CD1c-positive myeloid dendritic cell (primary cell): Measurements from ENCODE around the gene MBOAT2.

ENCODE experiments used
- DNase-seq: peaks from one replicate; pipeline ENCODE4 v3.0.0-alpha.2; 2016; ENCODE audit errors: extremely low spot score

Gene MBOAT2

GRCh38 chr2:8822218-8822617 lies 181.3 kb downstream of the MBOAT2 start:
- peak; percentile 30 for DNase-seq

DNA sequence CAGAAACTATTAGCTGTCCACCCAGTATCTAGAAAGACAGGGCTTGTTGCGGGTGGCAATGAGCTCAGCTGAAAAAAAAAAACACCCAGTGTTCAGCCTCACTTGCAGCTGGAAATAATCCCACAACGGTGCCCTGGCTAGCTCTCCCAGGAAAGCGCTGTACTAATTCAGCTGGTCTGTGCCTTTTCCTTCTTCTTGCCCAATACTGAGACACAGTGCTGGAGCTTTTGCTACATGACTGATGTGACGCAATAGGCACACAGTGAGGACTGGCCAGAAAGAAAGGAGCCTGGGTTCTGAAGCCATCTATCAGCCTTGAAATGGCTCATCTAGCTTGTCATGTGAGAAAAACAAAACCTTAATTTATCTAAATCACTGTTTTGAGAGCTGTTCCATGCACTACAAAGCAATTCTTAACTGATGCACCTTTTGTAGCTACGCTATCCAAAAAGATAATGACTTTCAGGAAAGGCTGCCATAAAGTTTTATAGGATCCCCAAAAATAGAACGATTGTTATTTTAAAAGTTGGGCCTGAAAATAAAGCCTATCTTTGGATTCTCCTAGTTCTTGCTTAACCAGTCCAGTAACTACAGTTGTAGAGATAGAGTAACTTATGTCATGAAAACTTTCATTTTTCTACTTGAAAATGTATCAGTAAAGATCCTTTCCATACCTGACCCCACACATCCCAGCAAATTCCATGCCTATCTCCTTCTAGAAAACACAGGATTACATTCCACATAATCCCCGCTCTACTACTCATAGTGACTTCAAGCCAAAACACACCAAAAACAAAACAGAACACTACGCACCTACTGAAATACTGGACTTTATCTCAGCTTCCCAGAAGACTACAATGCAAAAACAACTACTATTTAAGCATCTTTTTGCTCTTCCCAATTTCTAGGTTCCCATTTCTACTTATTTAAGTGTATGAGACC lies 181.9 kb downstream of the MBOAT2 start:
- no peak for DNase-seq

GRCh38 chr2:8819948-8820347 lies 183.5 kb downstream of the MBOAT2 start:
- DNase-seq, result no peak

DNA sequence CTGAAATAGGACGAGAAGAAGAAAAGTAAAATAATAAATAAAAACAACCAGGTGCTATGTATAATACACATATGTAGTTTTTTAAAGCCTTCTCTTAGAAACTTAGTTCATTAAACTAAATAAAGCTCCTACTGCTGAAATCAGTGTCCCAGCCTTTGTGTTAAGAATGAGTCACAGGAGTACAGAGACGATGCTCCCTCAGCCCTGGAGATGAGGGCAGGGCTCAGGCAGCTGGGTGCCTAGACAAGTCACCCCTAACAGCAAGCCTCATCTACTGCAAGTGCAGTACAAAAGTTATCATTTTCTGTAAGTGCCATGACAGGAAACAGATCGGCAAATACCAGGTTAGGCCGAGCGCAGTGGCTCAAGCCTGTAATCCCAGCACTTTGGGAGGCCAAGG lies 184.3 kb downstream of the MBOAT2 start:
- DNase-seq, result no peak

- DNase-seq, result no peak
Measured at GRCh38 chr2:8817221-8817620, 186.3 kb downstream of the MBOAT2 start.

- no peak for DNase-seq
Measured at GRCh38 chr2:8806885-8807704, 196.4 kb downstream of the MBOAT2 start.

DNA sequence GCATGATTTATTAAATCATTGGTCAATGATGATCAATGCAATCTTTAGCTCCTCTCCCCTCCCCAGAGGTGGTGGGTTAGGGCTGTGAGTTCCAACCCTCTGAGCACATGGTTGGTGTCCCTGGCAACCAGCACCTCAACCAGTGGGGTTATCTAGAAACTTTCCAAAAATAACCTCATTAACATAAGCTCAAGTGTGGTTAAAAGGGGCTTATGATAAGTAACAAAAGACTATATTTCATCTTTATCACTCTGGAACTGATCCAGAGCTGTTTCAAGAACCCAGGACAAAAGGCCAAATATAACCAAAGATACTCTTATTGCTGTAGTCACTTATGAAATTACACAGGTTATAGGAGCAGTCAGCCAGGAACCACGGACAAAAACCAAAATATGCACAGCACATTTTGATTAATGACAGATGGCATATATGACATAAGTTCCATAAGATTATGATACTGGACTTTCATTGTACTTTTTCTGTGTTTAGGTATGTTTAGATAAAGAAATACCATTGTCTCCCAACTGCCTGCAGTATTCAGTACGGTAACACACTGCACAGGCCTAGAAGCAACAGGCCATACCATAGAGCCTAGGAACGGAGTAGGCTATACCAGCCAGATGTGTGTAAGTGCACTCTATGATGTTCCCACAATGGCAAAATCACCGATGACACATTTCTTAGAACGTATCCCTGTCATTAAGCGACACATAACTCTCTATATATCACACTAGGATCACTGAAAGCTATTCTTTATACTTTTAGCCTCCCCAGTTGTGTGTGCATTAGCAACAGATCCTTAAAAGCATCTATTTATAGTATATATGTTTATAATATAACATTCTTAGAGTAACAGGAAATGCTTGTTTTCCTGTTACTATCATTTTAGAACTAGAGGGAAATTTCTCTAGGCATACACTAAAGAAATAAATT lies 197.9 kb downstream of the MBOAT2 start:
- no peak for DNase-seq

DNA sequence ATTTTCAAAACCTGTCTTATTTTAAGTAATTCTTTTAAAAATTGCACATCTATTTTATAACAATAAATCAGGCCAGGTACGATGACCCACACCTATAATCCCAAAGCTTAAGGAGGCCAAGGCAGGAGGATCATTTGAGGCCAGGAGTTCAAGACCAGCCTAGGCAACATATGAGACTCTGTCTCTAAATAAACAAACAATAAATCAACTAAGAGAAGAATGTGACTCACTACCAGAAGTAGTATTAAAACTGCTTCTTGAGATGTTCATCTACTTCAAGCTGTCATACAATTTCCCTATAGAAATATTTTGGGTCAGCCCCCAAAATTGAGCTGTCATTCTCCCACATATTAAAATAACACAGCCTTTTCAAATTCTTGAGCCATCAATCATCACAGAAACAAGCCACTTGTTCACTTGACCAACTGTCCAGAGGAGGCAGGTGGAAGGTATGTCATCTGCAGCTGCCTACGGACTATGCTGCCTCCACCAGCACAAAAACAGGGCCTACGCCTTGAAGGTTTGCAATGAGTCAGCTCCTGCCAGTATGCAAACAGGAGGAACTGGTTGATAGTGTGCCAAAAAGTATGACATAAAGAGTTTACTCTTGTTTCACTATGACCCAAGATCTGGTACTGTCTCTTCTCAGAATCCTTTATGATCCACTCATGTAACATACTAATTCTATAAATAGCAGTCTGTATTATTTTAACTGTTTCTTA lies 199.7 kb downstream of the MBOAT2 start:
- peak; percentile 71 for DNase-seq

- DNase-seq, result no peak
Measured at GRCh38 chr2:8802741-8803140, 200.7 kb downstream of the MBOAT2 start.
